OCI-LY7 (cell line): ENCODE results near the gene RCC1. TPM values are rescaled to one million over a fixed set of nuclear protein-coding genes. Genes with fewer than 3 reads are reported as not detected.
A peak's percentile ranks its signal among the peaks of the same experiment; 100 is the strongest.

Experiments used
- BruUV-seq: library from RNA; stranded (reverse); fragments of 400-500 nt; replicated peaks from 2 replicates; lab custom pipeline; 2021; lab: Mats Ljungman, UMichigan
- CTCF ChIA-PET: fragments of 300-600 bp; sonication (Branson Sonifier 250); formaldehyde crosslinking; loops from one replicate; lab custom pipeline; 2022; ENCODE audit warnings: antibody characterized with exemption; ENCODE audit not compliant: unreplicated experiment; lab: Charles Lee
- POLR2A ChIA-PET: fragments of 300-600 bp; sonication (Branson Sonifier 250); formaldehyde crosslinking; loops from one replicate; lab custom pipeline; 2022; ENCODE audit warnings: antibody characterized with exemption; lab: Charles Lee
- DNase-seq: peaks from one replicate; pipeline ENCODE4 v3.0.0-alpha.2; 2015; ENCODE audit warnings: low spot score
- H2AFZ ChIP-seq: fragments of 200-600 bp; sonication (generic), shearing (Covaris generic); 2 replicates; pipeline ENCODE4 v1.6.1; 2014; ENCODE audit warnings: mild to moderate bottlenecking, antibody characterized with exemption, low read length, moderate library complexity
- H3K27ac ChIP-seq: fragments of 200-600 bp; sonication (generic); 2 replicates; pipeline ENCODE4 v1.5.1; 2014; ENCODE audit warnings: mixed run types, low read depth, mild to moderate bottlenecking, moderate library complexity, low read length, inconsistent platforms; ENCODE audit not compliant: poor library complexity, severe bottlenecking
- H3K36me3 ChIP-seq: fragments of 200-600 bp; sonication (generic); 2 replicates; pipeline ENCODE4 v1.6.1; 2014; ENCODE audit warnings: mild to moderate bottlenecking, antibody characterized with exemption, low read length, moderate library complexity, mixed read lengths; ENCODE audit not compliant: insufficient read depth
- H3K4me1 ChIP-seq: fragments of 200-600 bp; sonication (generic); 2 replicates; pipeline ENCODE4 v1.5.1; 2014; ENCODE audit warnings: mild to moderate bottlenecking, low read length; ENCODE audit not compliant: insufficient read depth, poor library complexity, severe bottlenecking
- H3K4me2 ChIP-seq: fragments of 200-600 bp; sonication (generic); 2 replicates; pipeline ENCODE4 v1.6.1; 2014; ENCODE audit warnings: mild to moderate bottlenecking, low read length
- H3K4me3 ChIP-seq: fragments of 200-600 bp; sonication (generic); 2 replicates; pipeline ENCODE4 v1.5.1; 2014; ENCODE audit warnings: mild to moderate bottlenecking, low read depth, low read length; ENCODE audit not compliant: poor library complexity, severe bottlenecking
- H3K79me2 ChIP-seq: fragments of 200-600 bp; sonication (generic); 2 replicates; pipeline ENCODE4 v1.6.1; 2016; ENCODE audit warnings: low read depth, mild to moderate bottlenecking, low read length, moderate library complexity, mixed read lengths; ENCODE audit not compliant: insufficient read depth
- H3K9me2 ChIP-seq: fragments of 200-600 bp; sonication (generic); 2 replicates; pipeline ENCODE4 v1.6.1; 2016; ENCODE audit warnings: mild to moderate bottlenecking, low read length, mixed read lengths; ENCODE audit not compliant: insufficient read depth
- H3K9me3 ChIP-seq: fragments of 200-600 bp; sonication (generic); 2 replicates; pipeline ENCODE4 v1.6.1; 2014; ENCODE audit warnings: mild to moderate bottlenecking, mixed run types, low read length, mixed read lengths
- H4K20me1 ChIP-seq: fragments of 200-600 bp; sonication (generic); 2 replicates; pipeline ENCODE4 v1.6.1; 2014; ENCODE audit warnings: mild to moderate bottlenecking, antibody characterized with exemption, low read length, moderate library complexity, mixed read lengths; ENCODE audit not compliant: insufficient read depth
- CTCF ChIP-seq: fragments of 200-600 bp; sonication (generic); conservative IDR thresholded peaks from 2 replicates; pipeline ENCODE4 v1.5.1; 2014; ENCODE audit warnings: mild to moderate bottlenecking, antibody characterized with exemption, low read length, moderate library complexity, mixed read lengths
- EZH2phosphoT487 ChIP-seq: fragments of 200-600 bp; sonication (generic); IDR thresholded peaks from 2 replicates; pipeline ENCODE4 v1.6.1; 2018; ENCODE audit warnings: low read depth, borderline replicate concordance, mild to moderate bottlenecking, mixed run types, antibody characterized with exemption, low read length, moderate library complexity, mixed read lengths
- intact Hi-C: fragments of 100-400 bp; cut with micrococcal nuclease; formaldehyde crosslinking; loops from one replicate; pipeline ENCODE4 v1.10.0; 2022; ENCODE audit not compliant: unreplicated experiment
- total RNA-seq, 2 experiments: library from RNA; depleted of rRNA in 1 of 2; stranded (reverse); fragments of >200 nt in 1 of 2; shearing (Covaris generic) in 1 of 2; gene quantifications; 2 replicates each; pipeline ENCODE4 v1.2.3, GENCODE V29; 2014 to 2022

RCC1 gene
- total RNA-seq, 2 experiments from 2014 or later, result 87.6 to 108 TPM

DNA sequence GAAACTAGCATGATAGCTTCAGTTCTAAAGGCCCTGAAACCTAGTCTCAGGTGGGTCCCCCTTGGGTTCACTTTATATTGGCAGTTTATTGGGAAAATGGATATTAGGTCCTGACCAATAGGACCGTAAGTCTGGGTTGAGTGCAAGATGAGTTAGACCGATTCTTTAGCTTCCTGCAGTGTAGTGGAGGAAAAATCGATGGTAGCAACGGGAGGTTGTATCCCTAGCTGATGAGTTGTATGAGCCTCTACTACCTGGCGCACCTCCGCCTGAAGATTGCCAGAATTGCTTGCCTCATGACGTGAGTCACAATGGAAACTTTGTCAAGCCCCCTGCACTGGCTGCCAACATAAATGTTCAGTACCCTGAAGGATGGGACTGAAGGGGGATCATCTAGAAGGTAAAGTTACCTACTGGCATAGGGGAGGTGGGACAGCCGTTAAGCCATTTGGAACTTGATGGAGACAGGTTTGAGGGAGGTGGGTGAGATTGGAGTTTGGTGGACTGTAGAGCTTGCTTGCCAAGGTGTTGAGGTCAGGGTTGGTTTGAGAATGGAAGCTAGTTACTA, 3.9 kb downstream of the RCC1 start:
- Histone ChIP-seq H3K36me3 (peaks cover 87% of the 10 kb centered on the region), H3K9me2 (no peaks in the 10 kb centered on the region), H2AFZ (no peak overlapping the region), H3K27ac (peak overlapping the region; percentile 94), H3K9me3 (no peaks in the 10 kb centered on the region), H3K4me3 (peak overlapping the region; percentile 85), H4K20me1 (peaks cover 5% of the 10 kb centered on the region; the same call in 1 of the 2 replicates), H3K4me1 (peaks cover 40% of the 10 kb centered on the region), H3K4me2 (peak overlapping the region; percentile 85), H3K79me2 (peaks cover 56% of the 10 kb centered on the region)
- ChIA-PET POLR2A (interaction anchor here (0.5 to 0.9 kb wide), 2 partner anchors 72 to 166 kb away, joined by 3 read pairs; no protein-coding TSS in a partner anchor), CTCF (no interaction called here)
- peak; percentile 30 for DNase-seq
- TF ChIP-seq CTCF (no peak), EZH2phosphoT487 (no peak)
- intact Hi-C loops, result loop anchor here (5.0 to 10.0 kb wide), 2 partner anchors 425 to 673 kb away; partner anchors contain the start of genes EYA3 and SRSF4
- BruUV-seq, result no TSS peak

DNA sequence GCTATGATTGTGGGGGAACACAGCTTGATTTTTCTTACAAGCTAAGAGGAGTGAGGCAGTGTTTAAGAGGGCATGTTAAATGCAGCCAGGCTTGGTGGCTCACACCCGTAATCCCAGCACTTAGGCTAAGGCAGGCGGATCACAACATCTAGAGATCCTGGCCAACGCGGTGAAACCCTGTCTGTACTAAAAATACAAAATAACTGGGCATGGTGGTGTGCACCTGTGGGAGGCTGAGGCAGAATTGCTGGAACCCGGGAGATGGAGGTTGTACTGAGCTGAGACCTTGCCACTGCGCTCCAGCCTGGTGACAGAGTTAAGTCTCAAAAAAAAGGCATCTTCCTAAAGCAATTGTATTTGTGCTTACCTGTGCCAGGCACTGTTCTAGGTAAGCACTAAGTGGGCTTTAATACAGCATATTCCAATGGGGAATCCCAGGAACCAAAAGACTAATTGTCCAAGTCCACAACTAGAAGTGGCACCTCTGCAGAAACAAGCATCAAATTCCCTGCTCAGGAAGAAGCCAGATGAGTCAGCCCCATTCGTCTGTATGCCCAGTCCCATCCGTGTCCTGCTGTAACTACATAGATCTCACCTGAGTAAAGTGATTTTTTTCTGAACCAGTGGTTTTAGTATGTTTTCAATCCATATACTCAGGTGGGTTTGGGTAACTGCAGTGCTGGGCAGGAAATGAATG, 4.6 kb downstream of the RCC1 start:
- Histone ChIP-seq H2AFZ (no peak overlapping the region), H3K9me2 (no peaks in the 10 kb centered on the region), H3K36me3 (peaks cover 90% of the 10 kb centered on the region), H3K27ac (peak overlapping the region; percentile 94), H3K79me2 (peaks cover 51% of the 10 kb centered on the region), H3K9me3 (no peaks in the 10 kb centered on the region), H3K4me1 (peaks cover 36% of the 10 kb centered on the region), H3K4me3 (peak overlapping the region; percentile 85), H4K20me1 (peaks cover 5% of the 10 kb centered on the region; the same call in 1 of the 2 replicates), H3K4me2 (peak overlapping the region; percentile 85)
- intact Hi-C loops, result loop anchor here (5.0 kb wide), 1 partner anchor 672 kb away; the partner anchor contains the start of gene SRSF4
- TF ChIP-seq CTCF, result no peak
- no peak for TF ChIP-seq EZH2phosphoT487
- BruUV-seq, result no TSS peak
- ChIA-PET POLR2A (interaction anchor here (0.5 to 0.9 kb wide), 2 partner anchors 71 to 167 kb away, joined by 3 read pairs; no protein-coding TSS in a partner anchor), CTCF (no interaction called here)
- peak; percentile 27 for DNase-seq
